Liver (tissue), 3 donors: ENCODE measurements around the gene TPD52L1.

ENCODE experiments used
- CTCF ChIP-seq: fragments of 150-350 bp; IDR thresholded peaks from 2 replicates; pipeline ENCODE4 v1.5.1; 2017; ENCODE audit warnings: improper control_type of control experiment, low read depth, low read length; ENCODE audit not compliant: missing input control
- REST ChIP-seq: IDR thresholded peaks from 2 replicates; pipeline ENCODE4 v1.6.1; 2016; ENCODE audit warnings: antibody characterized with exemption, mild to moderate bottlenecking
- RXRA ChIP-seq, 2 donors: IDR thresholded peaks; 2 replicates each; pipeline ENCODE4 v1.6.1; 2017 to 2018; ENCODE audit warnings: antibody characterized with exemption in 2 of 2, mild to moderate bottlenecking in 1 of 2
- donor health status: healthy.
- donor health status: healthy.

- TF ChIP-seq RXRA (IDR thresholded peaks at IDR 0.05): no peak
- TF ChIP-seq CTCF: no peak
- TF ChIP-seq REST: no peak
Observed at GRCh38 chr6:125277838-125278237, 124.3 kb downstream of the TPD52L1 start.
